ENCODE data around the gene PIP4K2A. TPM values are rescaled to one million over a fixed set of nuclear protein-coding genes. Genes with fewer than 3 reads are reported as not detected.

The PIP4K2A gene
- total RNA-seq, 1 donor from 2014 or later, result 28.6 TPM

GRCh38 chr10:22551681-22552365, 162.6 kb downstream of the PIP4K2A start:
- no peak overlapping the region for H3K4me3 ChIP-seq (ENCODE audit: low read depth, low read length)
- DNase-seq (ENCODE audit: low read depth), result no peak
- no peak for TF ChIP-seq CTCF (conservative IDR thresholded peaks at IDR 0.05; ENCODE audit: low read depth, low read length)

GRCh38 chr10:22550732-22551131, 163.6 kb downstream of the PIP4K2A start:
- DNase-seq (ENCODE audit: low read depth), result no peak
- H3K4me3 ChIP-seq (ENCODE audit: low read depth, low read length), result no peak overlapping the region
- peak; percentile 80 for TF ChIP-seq CTCF (conservative IDR thresholded peaks at IDR 0.05; ENCODE audit: low read depth, low read length)

- no peak for TF ChIP-seq CTCF (conservative IDR thresholded peaks at IDR 0.05; ENCODE audit: low read depth, low read length)
- no peak overlapping the region for H3K4me3 ChIP-seq (ENCODE audit: low read depth, low read length)
- DNase-seq (ENCODE audit: low read depth), result no peak
Observed at GRCh38 chr10:22548344-22548743, 166.0 kb downstream of the PIP4K2A start.

DNA sequence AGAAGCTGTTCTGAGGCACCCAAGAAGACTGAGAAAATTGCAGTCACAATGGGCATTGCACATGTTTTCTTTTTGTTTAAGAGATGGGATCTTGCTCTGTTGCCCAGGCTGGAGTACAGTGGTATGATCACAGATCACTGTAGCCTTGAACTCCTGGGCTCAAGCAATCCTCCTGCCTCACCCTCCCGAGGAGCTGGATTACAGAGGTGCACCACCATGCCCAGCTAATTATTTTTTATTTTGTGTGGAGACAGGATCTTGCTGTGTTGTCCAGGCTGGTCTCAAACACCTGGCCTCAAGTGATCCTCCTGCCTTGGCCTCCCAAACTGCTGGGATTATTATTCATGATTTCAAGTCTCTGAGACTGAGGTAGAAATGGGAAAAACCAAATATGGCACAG, 168.7 kb downstream of the PIP4K2A start:
- no peak for TF ChIP-seq CTCF (conservative IDR thresholded peaks at IDR 0.05; ENCODE audit: low read depth, low read length)
- no peak for DNase-seq (ENCODE audit: low read depth)
- H3K4me3 ChIP-seq (ENCODE audit: low read depth, low read length), result no peak overlapping the region

GRCh38 chr10:22544325-22545068, 169.9 kb downstream of the PIP4K2A start:
- H3K4me3 ChIP-seq (ENCODE audit: low read depth, low read length), result no peak overlapping the region
- DNase-seq (ENCODE audit: low read depth), result no peak
- TF ChIP-seq CTCF (conservative IDR thresholded peaks at IDR 0.05; ENCODE audit: low read depth, low read length), result no peak

DNA sequence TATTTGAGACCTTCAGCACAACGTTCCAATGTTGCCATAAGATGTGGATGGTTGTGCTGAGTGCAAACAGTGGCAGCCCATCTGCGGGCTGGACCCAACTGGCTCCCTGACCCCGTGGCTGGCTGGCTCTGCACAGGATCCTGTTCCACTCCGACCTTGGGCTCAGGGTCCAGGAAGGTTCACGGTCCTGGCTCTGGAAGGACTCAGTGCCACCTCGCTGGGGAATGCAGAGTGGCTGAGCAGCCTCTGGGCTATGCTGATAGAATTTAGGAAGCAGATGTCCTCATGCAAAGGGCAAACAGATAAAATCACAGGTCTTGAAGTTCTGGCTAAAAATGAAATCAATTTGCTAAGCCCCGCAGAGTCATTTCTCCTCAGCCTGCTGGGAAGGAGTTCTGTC, 171.6 kb downstream of the PIP4K2A start:
- no peak overlapping the region for H3K4me3 ChIP-seq (ENCODE audit: low read depth, low read length)
- TF ChIP-seq CTCF (conservative IDR thresholded peaks at IDR 0.05; ENCODE audit: low read depth, low read length), result no peak
- no peak for DNase-seq (ENCODE audit: low read depth)

Measured in epithelial cell of proximal tubule (primary cell).